NCI-H226 (cell line): ENCODE data around the gene CXCL5.
"Not testable (repeated sequence)": the region's sequence is repeated elsewhere in the genome, so short reads cannot be mapped to it uniquely, and the experiment has no call there.

Source experiments
- DNase-seq: peaks from one replicate; pipeline ENCODE4 v3.0.0-alpha.2; 2015

Gene CXCL5

DNA sequence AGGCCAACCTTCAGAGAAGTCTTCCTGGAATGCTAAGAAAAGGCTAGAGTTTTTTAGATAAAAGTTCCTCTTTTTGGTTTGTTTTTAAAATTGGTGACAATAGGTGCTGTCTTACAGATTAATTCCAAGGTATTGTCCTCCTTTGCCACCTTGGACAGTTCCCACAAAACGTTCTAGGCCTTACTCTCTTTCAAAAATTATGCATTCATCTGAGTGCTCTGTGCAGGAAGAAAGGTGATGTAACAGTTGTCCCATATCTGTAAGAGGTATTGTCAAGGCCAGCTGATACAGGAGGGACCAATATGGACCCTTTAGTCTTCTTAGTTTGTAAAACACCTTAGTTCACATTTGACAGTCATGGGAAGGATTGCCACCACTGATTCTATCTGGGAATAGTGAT lies 15.9 kb upstream of the CXCL5 start:
- no peak for DNase-seq

DNA sequence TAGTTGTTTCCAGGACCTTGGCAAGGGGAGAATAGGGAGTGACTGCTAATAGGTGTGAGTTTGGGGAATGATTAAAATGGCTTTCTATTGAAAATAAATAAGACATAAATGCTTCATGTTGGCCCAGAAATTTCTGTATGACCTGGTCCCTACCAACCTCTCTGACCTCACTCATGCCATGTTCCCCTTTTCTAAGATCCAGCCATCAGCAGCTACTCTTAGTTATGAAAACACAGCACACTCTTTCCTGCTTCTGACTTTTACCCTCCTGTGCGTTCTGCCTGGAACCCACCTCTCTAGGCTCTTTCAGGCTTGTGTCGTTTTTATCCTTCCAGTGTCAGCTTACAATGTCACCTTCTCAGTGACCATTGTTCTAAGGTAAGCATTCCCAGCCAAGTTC lies 14.8 kb upstream of the CXCL5 start:
- DNase-seq = no peak

DNA sequence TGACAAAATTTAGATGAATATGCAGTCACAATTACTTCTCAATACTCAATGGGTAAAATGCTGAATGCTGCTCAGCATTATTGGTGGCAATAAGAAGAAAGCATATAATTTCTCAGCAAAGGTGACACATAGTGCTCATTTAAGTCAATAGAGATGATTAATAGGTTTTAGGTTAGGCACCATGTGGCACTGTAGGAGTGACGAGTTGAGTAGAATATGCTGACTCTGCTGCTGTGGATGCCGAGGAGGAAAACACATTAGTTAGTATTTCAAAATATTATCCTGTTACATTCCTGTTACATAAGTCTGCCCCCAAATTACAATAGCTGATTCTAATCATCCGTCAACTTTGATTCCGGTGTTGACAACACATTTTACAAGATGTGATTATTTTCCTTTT lies 13.7 kb upstream of the CXCL5 start:
- no peak for DNase-seq

DNA sequence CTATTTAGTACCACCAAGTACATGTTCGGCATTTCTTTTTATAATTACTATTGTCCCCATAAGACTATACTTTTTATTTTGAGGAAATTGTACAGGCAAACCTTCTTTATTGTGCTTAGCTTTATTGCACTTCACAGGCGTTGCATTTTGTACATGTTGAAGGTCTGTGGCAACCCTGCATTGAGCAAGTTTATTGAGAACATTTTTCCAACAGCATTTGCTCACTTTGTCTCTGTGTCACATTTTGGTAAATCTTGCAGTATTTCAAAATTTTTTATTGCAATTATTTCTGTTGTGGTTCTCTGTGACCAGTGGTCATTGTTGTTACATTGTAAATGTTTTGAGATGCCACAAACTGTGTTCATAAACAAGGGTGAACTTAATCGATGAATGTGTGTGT lies 10.8 kb upstream of the CXCL5 start:
- no peak for DNase-seq

DNA sequence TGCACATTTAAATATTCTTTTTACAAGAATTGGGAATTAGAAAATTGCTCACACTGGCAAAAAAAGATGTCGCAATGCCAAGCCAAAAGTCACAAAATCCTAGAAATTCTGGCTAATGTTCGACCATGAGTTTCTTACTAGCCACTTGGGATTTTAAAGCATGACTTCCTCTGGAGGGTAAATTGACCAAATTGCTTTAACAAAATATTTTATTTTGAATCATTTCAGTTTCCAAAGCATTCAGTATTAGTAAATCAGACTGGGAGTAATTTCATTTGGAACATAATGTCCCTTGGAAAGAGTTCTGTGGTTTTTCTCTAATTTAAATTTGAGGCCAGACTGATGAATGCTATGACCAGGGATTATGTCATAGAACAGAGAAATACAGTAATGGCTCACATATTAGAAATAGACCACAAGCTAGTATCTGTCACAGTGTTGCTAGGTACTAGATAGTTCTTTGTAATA lies 7.6 kb upstream of the CXCL5 start:
- DNase-seq = no peak

DNA sequence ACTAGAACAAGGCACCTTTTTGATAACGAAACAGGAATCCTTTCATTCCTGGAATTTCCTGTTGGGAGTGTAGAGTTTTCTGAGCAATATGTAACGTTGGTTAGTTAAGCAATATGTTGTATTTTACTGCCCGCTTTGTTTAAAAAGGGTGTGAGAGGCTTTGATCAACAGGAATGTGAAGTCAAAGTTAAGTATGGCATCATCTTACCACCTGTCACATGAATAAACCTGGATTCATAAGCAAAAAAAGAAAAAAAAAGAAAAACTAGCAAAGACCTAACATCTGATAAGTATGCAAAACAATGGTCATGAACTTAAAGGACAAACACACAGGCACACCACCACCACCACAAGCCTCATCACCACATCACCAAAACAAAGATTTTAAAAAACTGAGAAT lies 7.1 kb upstream of the CXCL5 start:
- DNase-seq = peak; percentile 65

DNA sequence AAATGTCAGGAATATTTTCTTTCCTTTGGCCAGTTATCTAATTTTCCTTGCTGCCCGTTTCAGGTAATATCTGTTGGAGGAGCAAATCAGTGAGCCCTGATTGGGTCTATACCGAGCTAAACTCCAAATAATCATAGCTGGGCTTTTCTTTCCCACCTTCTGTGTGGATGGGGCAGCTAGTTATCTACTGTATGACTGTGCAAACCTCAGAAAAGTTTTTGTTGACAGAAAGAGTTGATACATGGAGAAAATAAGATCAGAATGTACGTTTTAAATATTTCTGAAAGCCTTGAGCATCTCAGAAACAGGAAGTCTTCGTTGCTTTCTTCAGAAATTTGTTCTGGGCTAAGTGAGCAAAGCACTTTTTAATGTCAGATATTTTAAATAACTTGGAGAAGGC lies 6.2 kb upstream of the CXCL5 start:
- DNase-seq = no peak

DNA sequence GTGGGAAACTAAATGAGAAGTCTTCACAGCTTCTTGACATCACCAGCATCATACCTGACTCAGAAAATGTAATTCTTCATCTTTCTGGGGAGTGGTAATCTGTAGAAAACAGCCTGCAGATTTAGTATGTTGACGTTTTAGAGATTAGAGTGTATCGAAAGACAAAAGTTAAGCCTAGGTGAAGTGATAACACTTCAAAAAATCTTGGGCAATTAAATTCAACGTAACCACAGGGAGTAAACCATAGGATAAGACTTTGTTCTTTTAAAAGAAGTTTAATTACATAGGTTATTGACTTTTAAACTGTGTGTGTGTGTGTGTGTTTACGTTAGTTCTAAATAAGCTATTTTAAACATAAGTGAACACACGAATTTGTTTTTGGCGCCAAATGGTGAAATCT lies 1.8 kb upstream of the CXCL5 start:
- DNase-seq = no peak

DNA sequence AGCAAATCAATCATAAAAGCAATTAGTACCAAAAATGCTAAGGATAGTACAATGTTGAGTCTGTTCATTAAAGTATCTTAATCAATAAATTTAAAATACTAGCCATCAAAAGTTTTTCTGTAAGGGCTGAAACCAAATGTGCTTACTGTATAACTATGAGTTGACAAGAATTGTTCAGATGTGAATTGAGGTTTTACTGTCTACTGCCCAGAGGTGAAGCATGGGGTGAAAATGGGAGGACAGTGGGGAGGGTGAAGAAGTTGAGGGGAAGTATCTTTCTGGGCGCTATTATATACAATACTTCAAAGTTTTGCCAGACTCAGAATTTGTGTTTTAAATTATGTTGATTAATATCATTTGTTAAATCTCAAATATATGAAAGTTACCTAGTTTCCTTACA lies 6.4 kb downstream of the CXCL5 start:
- DNase-seq = no peak

DNA sequence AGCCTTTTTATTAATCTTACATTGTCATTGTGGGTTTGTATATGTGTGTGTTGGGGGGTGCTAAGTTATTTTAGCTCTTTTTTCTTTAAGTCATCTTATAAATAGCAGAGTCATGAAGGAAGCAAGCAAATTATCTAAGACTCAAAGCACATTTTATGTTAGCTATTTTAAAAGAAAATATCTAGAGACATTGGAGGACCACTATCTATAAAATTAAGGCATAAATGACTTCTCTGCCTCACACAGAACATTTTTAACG lies 6.8 kb downstream of the CXCL5 start:
- no peak for DNase-seq

DNA sequence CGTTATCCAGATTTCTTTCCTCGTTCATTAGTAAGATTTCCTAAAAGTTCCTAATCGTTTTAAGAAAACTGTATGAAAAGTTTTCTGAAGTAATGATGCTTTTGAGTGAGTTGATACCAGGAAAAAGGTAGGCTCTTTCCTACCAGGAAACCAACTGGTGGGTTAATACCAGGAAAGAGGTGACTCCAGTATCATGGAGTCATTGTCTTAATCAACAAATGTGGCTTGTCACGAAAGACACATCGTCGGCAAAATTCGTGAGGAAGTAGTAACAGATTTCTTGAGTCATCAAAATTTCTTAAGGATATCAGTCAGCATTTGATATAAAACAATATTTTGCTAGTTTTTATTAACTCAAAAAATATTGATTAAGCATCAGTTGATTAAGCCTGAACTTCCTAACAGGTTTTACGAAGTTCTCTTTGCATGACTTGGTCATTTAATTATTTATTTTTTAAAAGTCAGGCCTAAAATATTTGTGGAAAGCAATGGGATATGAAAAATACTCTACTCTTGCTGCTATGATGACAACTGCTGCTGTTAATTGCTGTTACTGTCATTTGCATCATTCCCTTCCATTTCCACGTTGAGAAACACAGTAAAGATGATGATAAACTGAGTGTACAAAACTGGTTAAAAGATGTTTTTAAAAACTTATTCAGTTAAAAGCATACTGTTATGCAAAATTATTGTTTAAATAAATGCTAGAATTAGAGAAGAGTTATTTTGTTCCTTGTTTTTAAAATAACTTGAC lies 7.3 kb downstream of the CXCL5 start:
- no peak for DNase-seq

DNA sequence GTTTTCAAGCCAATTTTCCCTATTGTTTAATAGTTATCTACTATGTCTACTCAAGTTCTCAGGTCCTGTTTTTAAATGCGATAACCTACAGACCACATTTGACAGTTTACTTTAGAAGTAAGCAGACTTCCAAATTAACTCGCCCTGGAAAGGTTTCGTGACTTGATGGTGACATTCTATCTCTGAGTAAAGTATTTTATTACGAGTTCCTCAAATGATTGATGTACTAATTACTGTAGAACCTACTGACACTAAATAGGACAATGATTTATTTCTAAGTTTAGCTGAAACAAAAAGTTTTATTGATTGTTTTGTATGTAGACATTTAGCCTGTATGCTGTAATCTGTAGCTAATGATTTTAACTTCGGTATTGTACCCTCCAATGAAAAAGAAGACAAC lies 8.5 kb downstream of the CXCL5 start:
- no peak for DNase-seq

DNA sequence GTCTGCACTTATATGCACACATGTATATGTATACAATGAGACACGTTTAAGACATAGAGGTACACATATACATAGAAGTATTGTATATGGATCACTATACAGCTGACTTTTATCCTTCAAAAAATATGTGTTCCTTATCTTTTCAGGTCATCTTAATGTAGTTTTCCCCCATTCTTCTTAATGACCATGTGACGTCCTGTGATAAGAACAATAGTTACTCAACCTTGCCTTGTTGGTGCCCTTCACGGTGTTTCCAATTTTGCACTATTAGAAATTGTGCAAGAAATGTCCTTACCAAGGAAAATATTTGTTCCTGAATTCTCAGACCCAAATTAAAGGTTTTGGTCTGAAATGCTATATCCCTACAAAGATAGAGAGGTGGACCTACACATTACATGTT lies 9.4 kb downstream of the CXCL5 start:
- DNase-seq = no peak

DNA sequence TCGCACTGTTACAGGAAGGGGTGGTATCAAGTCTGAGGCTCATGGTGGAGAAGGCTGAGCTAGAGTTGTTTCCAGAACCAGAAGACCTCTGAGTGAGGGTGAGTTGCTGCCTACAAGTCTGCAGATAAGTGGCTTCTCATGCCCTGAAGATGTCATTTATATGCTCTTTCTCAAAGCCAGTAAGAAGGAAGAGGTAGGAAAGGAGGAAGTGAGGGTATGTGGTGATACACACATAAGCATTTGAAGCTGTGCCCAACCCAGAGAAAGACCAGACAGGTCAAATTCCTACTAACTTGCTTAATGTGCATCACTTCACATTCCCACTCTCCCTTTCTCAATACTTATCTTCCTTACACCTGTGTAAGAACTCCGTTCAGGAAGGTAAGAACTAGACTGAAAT lies 10.4 kb downstream of the CXCL5 start, which contains the start of gene PPBP:
PPBP (minus strand) TSS at position 130 of the 400 bp plus-strand sequence; CDS start at position 43, 87 bp downstream.
- DNase-seq = peak; percentile 29

DNA sequence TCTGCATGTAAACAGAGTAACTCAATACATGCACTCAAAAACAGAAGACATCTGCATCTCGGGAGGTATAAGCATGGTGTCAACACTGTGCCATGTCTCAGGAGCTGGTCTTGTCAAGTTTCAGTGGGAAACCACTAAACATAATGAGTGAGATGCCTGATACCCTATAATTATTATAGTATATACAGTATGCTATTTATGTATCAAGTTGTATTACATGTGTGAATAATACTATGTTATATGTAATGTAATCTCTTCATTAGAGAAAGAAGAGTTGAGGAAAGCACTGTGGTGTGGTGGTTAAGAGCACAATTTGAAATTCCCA lies 13.0 kb downstream of the CXCL5 start:
- no peak for DNase-seq

DNA sequence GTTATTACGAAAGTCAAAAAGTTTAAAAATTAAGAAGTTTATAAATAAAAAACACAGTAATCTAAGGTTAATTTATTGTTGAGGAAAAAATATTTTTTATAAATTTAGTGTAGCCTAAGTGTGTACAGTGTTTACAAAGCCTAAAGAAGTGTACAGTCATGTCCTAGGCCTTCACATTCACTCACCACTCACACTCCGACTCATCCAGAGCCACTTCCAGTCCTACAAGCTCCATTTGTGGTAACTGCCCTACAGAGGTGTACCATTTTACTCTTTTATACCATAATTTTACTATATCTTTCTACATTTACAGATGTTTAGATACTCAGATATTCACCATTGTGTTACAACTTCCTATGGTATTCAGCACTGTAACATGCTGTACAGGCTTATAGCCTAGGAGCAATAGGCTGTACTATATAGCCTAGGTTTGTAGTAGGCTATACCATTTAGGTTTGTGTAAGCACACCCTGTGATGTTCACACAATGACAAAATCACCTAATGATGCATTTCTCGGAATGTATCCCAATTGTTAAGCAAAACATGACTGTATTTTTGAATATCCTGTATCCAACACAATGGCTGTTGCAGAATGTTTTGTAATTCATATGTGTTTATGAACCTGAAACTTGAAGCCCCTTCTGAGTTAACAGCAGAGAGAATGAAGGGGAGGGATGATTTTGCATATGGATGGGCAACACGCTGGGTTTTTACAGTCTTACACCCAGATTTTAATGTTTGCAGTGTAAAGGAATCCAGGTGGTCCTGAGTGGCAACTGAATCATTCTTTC lies 13.5 kb downstream of the CXCL5 start:
- DNase-seq = no peak

DNA sequence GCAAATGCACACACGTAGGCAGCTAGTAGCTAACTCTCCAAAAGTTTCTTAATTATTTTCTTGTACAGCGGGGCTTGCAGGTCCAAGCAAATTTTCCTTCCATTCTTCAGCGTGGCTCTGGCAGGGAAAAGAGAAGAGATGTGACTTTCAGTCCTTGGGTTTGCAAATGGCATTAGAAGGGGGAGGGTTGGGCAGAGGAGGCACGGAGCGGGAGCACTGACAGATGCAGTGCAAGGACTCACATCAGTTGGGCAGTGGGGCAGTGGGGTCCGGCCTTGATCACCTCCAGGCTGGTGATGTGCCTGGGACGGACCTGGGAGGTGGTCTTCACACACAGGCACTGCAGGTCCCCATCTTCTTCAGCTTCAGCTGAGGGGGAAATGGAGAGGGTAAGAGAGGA lies 17.3 kb downstream of the CXCL5 start:
- DNase-seq = not testable (repeated sequence)

DNA sequence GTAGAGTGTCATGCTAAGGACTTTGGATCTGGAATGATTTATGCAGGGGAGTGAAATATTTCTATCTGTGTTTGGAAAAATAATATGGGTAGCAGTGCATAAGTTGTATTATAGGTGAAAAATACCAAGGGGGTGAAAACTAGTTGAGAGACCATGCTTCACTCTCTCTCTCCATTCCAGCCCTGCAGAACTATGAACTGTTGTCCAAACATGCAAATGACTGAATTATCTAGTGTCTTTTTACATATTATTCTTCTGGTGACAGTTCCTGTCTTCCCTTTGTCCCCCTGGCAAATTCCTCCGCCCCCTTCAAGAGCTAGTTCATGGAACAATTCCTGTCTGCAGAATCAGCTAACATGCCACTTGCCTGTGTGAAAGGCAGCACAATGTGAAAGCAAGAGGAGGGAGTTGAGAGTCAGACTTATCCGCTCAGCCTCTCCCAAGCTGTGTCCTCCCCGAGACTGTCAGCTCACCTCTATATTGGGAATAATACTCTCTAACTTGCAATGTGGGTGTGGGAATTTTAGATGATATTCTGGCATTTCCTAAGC lies 19.0 kb downstream of the CXCL5 start:
- DNase-seq = no peak

DNA sequence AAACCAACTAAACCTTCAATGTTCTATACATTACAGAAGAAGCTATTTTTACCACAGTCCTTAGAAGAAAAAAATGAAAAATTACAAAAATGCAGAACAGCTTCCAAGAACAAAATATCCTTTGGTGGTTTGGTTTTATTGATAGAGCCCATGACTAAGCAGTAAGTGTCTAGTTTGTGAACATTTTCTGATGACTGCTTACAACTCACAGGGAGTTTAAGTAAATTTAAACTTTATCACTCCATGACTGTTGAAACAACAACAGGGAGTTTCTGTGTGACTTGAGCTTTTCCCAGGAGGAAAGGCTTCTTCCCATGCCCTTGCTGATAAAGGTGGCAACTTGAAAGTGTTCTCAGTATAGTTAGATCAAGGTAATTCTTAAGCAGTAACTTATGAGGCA lies 19.6 kb downstream of the CXCL5 start:
- DNase-seq = peak; percentile 63

DNA sequence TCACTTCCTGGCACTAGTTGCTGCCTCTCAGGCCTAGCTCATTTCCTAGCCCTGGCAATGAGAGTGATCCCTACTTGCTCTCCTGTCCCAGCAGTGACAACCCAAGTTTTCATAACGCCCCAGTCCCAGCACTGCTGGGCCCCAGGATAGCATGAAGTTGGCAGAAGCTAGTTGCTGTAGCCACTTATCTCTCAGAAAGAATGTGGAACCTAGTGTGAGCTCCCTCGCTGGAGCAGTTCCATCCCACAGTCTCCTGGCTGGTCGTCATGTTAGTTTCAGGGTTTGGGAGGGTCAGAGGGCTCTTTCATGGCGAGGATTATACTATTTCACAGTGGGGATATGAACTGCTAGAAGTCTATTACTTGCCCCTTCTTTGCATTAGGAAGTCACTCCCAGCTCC lies 21.8 kb downstream of the CXCL5 start:
- DNase-seq = no peak

DNA sequence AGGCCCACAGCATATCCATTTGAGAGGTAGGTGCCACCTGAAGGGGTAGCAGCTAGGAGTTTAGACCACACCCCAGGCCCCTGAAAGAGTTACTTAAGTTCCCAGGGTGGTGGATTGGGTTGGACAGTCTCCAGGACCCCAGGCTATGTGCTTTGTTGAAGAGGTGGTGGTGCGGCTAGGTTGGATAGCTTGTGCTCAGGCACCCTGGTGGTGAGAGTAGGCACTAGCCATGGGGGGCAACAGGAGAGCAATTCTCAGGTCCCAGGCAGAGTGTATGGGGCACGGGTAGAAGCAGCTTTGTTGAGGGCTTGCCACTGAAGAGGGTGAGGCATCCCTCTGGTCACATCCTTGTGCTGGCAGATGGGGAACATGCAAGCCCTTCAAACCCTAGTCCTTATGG lies 22.3 kb downstream of the CXCL5 start:
- DNase-seq = no peak

DNA sequence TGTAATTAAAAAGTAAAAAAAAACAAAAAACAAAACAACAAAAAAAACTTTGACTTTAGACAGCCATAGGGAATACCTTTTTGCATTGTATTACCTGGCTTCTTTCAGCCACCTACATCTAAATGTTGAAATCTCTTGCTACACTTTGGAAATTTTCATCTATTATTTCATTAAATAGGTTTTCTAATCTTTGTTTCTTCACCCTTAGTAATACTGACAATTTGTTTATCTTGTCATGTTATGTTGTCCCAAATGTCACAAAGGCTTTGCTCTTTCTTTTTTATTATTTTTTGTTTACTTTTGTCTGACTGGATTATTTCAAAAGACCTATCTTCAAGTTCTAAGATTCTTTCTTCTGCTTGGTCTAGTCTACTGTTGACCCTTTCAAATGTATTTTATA lies 24.1 kb downstream of the CXCL5 start:
- DNase-seq = no peak

DNA sequence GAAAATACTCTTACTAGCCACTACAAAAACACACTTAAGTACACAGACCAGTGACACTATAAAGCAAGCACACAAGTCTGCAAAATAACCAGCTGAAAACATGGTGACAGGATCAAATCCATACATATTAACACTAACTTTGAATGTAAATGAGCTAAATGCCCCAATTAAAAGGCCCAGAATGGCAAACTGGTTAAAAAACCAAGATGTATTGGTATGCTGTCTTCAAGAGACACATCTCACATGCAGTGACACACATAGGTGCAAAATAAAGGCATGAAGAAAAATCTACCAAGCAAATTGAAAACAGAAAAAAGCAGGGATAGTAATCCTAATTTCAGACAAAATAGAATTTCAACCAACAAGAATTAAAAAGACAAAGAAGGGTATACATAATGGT lies 27.5 kb downstream of the CXCL5 start:
- no peak for DNase-seq

DNA sequence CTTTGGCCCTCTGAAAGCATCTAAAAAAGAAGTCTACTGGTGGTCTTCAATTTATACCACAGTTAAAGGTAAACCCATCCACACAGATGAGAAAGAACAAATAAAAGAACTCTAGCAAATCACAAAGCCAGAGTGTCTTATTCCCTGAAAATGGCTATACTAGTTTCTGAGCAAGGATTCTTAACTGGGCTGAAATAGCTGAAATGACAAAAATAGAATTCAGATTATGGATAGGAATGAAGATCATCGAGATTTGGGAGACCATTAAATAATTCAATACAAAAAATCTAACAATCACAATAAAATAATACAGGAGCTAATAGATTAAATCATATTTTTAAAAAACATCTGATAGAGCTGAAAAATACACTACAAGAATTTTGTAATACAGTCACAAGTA lies 28.5 kb downstream of the CXCL5 start:
- DNase-seq = no peak

DNA sequence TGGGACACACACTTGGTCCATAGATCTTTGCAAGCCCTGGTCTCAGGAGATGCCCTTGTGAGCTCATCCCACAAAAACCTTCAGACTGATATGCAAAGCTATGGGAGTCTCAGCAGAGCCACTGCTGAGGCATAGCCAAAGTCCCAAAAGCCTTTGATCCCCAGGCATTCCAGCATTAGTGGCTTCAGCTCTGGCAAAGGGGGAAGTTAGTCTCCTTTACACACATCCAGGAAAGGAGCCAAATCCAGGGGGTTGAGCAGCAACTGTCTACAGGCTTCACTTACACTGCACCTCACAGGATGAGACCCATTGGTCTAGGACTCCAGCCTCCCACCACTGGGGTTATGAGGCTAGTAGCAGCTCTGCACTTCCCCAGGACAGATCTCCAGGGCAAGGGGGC lies 30.6 kb downstream of the CXCL5 start:
- no peak for DNase-seq
